NCI-H446 (cell line): ENCODE results near the gene TLX2.
A peak's percentile ranks its signal among the peaks of the same experiment; 100 is the strongest.
"Not testable (repeated sequence)": the region's sequence is repeated elsewhere in the genome, so short reads cannot be mapped to it uniquely, and the experiment has no call there.

ENCODE experiments used
- DNase-seq, 2 experiments: peaks; one replicate each; lab custom pipeline; 2025; lab: John Stamatoyannopoulos, UW

TLX2 gene

DNA sequence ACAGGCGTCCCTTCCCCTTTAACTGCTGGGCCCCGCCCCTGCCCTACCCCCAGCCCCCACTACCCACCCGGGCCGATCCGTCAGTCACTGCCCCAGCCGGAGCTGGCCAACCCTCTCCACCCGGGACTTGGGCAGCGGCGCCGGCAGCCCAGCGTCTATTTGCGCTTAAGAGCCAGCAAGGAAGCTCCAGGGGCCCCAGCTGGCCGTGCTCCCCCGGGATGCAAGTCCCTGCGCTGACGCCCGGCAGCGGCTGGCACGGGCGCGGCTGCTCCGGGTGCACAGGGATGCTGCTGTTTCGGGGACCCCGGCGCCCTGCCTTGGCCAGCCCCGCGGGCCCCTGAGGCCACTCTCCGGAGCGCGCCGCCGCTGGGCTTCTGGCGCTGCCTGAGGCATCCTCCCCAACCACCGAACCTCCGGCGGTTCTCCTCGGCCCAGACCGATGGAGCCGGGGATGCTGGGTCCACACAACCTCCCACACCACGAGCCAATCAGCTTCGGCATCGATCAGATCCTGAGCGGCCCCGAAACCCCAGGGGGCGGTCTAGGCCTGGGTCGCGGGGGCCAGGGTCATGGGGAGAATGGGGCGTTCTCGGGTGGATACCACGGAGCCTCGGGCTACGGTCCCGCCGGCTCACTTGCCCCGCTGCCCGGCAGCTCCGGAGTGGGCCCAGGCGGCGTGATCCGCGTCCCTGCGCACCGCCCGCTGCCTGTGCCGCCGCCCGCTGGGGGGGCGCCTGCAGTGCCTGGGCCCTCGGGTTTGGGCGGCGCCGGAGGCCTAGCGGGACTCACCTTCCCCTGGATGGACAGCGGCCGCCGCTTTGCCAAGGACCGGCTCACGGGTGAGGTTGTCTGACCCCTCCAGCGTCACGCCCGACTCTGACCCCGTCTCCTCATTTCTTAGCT, at the start of gene TLX2:
TSS of gene TLX2 (plus strand) at position 83 of the 903 bp plus-strand sequence. CDS start at position 440, 357 bp downstream.
- DNase-seq = no peak

- DNase-seq = not testable (repeated sequence)
Observed at GRCh38 chr2:74470742-74471141, 43.5 kb upstream of the TLX2 start.

GRCh38 chr2:74471332-74472065, 42.8 kb upstream of the TLX2 start:
- DNase-seq = no peak

GRCh38 chr2:74472086-74472944, 41.9 kb upstream of the TLX2 start, which contains the start of gene MRPL53:
TSS of gene MRPL53 (minus strand) at chr2:74472680. CDS start at chr2:74472660, 20 bp downstream.
- DNase-seq = peak; percentile 91 to 94

DNA sequence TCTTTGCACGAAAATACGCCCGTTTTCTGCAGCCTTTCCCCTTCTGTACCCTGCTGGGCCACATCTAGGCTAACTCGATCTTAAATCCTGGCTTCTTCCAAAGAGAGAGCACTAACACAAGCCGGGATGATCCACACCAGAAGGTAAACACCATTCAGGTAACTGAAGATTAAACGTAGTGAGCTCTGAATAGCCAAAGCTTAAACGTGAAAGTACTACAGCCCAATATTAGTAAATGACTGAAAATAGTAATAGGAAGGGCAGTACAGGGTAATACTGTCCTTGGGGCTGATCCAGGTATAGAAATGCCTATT, 41.3 kb upstream of the TLX2 start:
- DNase-seq = no peak

DNA sequence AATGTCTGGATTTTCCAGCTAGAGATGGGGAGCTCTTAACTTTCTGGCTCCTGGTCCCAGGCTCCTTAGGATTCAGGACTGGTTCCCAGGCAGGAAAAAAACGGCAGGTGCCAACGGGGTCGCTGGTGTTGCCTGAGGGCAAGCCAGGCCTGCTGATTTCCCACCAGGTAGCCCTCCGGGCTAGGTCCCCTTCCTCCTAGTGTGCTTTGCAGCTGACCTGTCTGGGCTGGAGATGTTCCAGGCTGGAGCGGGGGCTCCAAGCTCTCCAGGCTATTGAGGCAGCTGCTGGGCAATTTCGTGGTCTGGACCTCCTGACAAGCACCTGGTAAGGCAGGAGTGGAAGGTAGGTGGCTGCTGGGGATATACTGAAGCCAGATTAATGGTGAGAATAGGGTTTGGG, 39.8 kb upstream of the TLX2 start:
- DNase-seq = no peak

GRCh38 chr2:74474899-74475298, 39.4 kb upstream of the TLX2 start:
- no peak for DNase-seq

GRCh38 chr2:74481431-74481830, 32.8 kb upstream of the TLX2 start:
- no peak for DNase-seq

DNA sequence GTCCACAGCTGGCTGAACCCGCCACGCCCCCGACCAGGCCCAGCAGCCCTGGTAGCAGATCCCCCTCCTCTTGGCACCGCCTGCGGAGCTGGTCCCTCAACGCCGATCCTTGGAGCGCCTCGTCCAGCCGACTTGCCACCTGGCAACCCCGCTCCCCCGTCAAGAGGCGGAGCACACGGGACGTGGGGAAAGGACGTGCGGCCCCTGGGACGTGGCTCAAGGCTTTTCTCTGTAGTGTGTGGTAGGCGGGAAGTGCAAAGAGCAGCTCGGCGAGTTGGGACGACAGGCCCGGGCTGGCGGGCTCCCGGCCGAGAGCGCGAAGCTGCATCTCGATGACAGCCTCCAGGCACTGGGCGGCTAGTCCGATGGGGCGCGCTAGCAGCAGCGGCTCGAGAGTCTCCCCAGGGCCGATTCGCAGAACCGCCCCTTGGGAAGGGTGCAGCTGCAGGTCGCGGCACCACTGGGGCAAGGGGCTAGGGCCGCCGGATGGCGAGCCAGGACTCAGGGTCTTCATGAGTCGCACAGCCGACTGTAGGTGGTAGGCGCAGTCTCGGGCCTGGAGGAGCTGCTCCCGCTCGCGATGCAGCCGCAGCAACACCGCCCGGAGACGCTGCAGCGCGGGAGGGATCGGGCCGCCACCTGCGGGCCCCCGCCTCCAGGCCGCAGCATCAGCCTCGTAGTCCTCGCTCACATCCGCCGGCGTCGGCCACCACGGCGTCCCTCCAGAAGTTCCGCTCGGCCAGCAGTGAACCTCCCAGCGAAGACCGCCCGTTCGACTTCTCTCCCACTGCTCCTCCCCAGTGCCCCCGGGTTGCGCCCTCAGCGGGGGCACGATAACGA, 32.1 kb upstream of the TLX2 start:
- DNase-seq = no peak

DNA sequence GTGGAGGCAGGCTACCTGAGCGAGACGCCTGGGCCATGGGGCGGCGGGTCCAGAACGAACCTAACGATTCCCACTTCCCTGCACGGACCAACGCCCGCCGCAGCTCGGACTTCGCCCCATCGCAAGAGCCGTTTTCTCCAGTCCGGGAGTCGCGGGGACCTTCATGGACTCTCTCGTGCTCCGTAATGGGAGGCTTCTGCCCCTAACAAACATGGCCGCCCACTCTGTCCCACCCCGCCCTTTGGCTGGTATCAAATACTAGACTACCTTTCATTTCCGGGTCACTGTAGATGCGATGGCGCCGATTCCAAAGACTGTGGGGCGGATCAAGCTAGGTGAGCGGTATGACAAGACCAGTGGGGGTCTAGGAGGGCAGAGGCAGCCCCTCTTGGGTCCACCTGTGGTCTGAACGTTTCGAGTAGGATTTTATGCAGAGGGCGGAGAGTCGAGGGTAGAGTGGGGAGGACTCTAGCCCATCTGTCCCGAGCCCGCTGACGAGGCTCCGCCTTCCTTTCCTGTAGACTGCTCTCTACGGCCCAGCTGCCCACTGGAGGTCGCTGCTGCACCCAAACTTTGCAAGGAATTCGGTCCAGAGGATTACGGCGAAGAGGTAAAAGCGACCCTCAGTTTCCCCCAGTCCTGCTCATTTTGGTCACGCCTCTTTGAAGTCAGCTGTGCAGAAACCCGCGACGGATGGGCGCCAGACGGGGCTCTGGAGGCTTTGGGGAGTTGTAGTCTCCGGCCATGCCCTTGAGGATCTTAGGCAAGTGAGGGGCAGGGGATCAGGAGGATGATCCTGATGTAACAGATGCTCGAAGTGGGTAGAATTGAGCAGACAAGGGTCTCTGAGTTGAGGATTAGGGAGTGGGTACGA, 31.2 kb upstream of the TLX2 start, which contains the start of the genes CCDC142 and TTC31:
TSS of gene CCDC142 (minus strand) at position 198 of the 874 bp plus-strand sequence. CDS start at position 37, 161 bp downstream.
TSS of gene TTC31 (plus strand) at position 281 of the 874 bp plus-strand sequence. CDS start at position 296, 15 bp downstream.
- DNase-seq = peak; percentile 90 to 91

- DNase-seq = not testable (repeated sequence)
Observed at GRCh38 chr2:74483675-74484164, 30.5 kb upstream of the TLX2 start.

DNA sequence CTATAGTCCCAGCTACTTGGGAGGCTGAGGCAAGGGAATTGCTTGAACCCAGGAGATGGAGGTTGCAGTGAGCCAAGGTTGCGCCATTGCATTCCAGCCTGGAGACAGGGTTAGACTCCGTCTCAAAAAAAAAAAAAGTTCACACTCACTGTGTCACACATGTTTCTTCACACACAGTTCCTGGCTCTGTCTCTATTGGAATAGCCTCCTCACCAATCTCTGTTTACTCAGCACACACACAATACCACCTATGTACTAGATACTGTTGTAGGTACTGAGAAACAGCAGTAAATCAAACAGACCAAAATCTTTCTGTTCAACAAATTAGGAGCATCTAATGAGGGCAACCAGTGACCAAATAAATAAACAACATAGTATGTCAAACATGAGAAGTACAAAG, 28.1 kb upstream of the TLX2 start:
- DNase-seq = no peak

GRCh38 chr2:74488643-74489481, 25.4 kb upstream of the TLX2 start:
- no peak for DNase-seq

DNA sequence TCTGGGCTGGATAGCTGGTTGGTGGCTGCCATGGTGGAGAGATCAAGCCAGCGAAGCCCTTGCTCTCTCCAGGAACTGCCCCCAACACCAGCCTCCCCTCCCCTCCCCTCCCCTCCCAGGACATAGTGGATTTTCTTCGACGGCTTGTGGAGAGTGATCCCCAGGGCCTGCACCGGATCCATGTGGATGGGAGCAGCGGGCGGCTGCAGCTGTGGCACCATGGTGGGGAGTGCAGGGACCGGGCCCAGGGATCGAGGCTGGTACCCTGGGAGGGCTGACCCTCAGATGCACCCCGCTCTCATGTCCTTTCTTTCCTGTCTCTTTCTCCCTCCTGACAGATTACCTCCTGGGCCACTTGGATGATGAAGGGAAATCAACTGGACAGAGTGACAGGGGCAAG, 24.3 kb upstream of the TLX2 start:
- DNase-seq = no peak

GRCh38 chr2:74491648-74492544, 22.4 kb upstream of the TLX2 start:
- no peak for DNase-seq

- no peak for DNase-seq
Observed at GRCh38 chr2:74493546-74493945, 20.7 kb upstream of the TLX2 start.

DNA sequence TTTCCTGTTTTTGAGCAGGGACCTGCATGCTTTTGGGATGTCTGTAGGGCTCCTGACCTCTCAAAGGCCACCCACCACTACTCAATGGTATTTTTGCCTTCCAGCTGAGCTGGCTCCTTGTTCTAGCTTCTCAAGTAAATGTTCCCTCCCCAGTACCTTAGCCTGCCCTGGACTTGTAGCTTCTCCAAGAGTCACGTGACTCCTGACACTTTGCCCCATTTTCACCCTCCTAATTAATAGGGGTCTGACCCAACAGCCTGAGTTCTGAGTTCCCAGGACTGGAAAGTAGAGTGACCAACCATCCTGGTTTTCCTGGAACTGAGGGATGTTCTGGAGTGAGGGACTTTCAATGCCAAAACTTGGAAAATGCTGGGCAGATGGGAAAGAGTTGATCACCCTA, 18.8 kb upstream of the TLX2 start:
- no peak for DNase-seq
